ENCODE data around the gene RALGAPB. TPM values are rescaled to one million over a fixed set of nuclear protein-coding genes. Genes with fewer than 3 reads are reported as not detected.

The RALGAPB gene
- total RNA-seq, 1 experiment from 2014 or later, result 24.0 TPM

DNA sequence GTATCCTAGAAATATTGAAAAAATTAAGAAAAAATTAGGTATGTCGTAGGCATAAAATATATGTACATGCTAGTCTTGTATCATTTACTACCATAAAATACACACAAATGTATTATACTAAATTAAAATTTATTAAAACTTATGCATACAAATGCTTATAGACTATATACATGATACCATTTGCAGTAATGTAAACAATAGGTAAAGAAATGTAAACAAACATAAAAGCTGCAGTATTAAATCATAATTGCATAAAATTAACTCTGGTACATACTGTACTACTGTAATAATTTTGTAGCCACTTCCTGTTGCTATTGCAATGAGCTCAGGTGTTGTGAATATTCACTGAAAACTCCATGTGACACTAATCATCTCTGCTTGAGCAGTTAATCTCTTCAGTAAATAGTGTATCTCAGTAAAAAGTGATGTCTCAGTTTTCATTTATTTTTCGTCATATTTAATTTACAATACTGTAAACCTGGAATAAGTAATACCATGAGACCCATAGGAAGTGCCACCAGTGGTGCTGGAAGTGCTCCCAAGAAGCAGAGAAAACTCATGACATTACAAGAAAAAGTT is 29.3 kb downstream of the RALGAPB start:
- Histone ChIP-seq H4K20me1 (ENCODE audit: insufficient read depth) (no peaks in the 10 kb centered on the region; the same call in 1 of the 2 replicates), H3K9me3 (ENCODE audit: control insufficient read depth in 1 of 2, insufficient read depth in 1 of 2, low read depth in 1 of 2, low read length in 2 of 2) (no peaks in the 10 kb centered on the region), H3K9me2 (ENCODE audit: insufficient read depth) (no peaks in the 10 kb centered on the region), H3K4me1 (ENCODE audit: control insufficient read depth in 1 of 2, insufficient read depth in 2 of 2, low read length in 2 of 2) (no peaks in the 10 kb centered on the region), H3K27me3 (ENCODE audit: insufficient read depth, low read length) (no peaks in the 10 kb centered on the region), H3K79me2 (ENCODE audit: insufficient read depth, low read length) (no peaks in the 10 kb centered on the region), H2AFZ (ENCODE audit: low read depth, low read length, poor library complexity, severe bottlenecking) (no peak overlapping the region), H3K27ac (ENCODE audit: low read depth, low read length) (no peak overlapping the region), H3K9ac (ENCODE audit: low read length) (no peak overlapping the region), H3K36me3 (ENCODE audit: control insufficient read depth in 1 of 2, insufficient read depth in 2 of 2, low read length in 2 of 2) (peaks cover 13 to 36% of the 10 kb centered on the region in 2 experiments; a peak in 3 of 4 replicates), H3K4me3 (replicated peaks in 1 of 2; ENCODE audit: low read depth in 1 of 2, low read length in 2 of 2) (no peak overlapping the region), H3K4me2 (ENCODE audit: low read length) (no peak overlapping the region)
- POLR2A ChIA-PET, result no interaction called here
- RAD21 ChIA-PET (ENCODE audit: low non-redundant PET in 1 of 2, low total read pairs in 2 of 2, uncharacterized antibody in 2 of 2, unreplicated experiment in 2 of 2), result no interaction called here
- intact Hi-C loops (cut with micrococcal nuclease), result no loop called here
- no peak for DNase-seq (ENCODE audit: low read depth, low spot score)
- CTCF ChIA-PET, result no interaction called here
- TF ChIP-seq, protein P1, sequence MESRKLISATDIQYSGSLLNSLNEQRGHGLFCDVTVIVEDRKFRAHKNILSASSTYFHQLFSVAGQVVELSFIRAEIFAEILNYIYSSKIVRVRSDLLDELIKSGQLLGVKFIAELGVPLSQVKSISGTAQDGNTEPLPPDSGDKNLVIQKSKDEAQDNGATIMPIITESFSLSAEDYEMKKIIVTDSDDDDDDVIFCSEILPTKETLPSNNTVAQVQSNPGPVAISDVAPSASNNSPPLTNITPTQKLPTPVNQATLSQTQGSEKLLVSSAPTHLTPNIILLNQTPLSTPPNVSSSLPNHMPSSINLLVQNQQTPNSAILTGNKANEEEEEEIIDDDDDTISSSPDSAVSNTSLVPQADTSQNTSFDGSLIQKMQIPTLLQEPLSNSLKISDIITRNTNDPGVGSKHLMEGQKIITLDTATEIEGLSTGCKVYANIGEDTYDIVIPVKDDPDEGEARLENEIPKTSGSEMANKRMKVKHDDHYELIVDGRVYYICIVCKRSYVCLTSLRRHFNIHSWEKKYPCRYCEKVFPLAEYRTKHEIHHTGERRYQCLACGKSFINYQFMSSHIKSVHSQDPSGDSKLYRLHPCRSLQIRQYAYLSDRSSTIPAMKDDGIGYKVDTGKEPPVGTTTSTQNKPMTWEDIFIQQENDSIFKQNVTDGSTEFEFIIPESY (IDR thresholded peaks at IDR 0.05; ENCODE audit: extremely low read depth, insufficient replicate concordance, low read length), result no peak
- TF ChIP-seq, protein P2, sequence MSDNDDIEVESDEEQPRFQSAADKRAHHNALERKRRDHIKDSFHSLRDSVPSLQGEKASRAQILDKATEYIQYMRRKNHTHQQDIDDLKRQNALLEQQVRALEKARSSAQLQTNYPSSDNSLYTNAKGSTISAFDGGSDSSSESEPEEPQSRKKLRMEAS (IDR thresholded peaks at IDR 0.05), result no peak
- TF ChIP-seq, protein P3, sequence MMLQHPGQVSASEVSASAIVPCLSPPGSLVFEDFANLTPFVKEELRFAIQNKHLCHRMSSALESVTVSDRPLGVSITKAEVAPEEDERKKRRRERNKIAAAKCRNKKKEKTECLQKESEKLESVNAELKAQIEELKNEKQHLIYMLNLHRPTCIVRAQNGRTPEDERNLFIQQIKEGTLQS (IDR thresholded peaks at IDR 0.05), result no peak
- TF ChIP-seq CBX3 (IDR thresholded peaks at IDR 0.05; ENCODE audit: low read depth), result no peak
- no TSS peak for BruUV-seq (replicated peaks)
- no peak for ATAC-seq

DNA sequence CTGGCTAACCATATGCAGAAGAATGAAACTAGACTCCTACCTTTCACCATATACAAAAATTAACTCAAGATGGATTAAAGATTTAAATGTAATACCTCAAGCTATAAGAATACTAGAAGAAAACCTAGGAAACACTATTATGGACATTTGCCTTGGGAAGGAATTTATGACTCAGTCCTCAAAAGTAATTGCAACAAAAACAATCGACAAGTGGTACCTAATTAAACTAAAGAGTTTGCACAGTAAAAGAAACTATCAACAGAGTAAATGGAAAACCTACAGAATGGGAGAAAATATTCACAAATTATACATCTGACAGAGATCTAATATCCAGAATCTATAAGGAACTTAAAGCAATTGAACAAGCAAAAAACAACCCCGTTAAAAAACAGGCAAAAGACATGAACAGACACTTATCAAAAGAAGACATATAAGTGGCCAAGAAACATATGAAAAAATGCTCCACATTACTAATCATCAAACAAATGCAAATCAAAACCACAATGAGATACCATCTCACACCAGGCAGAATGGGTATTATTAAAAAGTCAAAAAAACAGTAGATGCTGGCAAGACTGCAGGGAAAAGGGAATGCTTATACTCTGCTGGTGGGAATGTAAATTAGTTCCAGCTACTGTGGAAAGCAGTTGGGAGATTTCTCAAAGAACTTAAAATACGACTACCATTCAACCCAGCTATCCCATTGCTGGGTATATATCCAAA is 31.9 kb downstream of the RALGAPB start:
- H3K27me3 ChIP-seq (ENCODE audit: insufficient read depth, low read length), result no peaks in the 10 kb centered on the region
- H4K20me1 ChIP-seq (ENCODE audit: insufficient read depth), result no peaks in the 10 kb centered on the region; the same call in 1 of the 2 replicates
- no peak overlapping the region for H3K27ac ChIP-seq (ENCODE audit: low read depth, low read length)
- BruUV-seq (replicated peaks), result no TSS peak
- no peak overlapping the region for H3K4me2 ChIP-seq (ENCODE audit: low read length)
- no peak overlapping the region for H2AFZ ChIP-seq (ENCODE audit: low read depth, low read length, poor library complexity, severe bottlenecking)
- ChIA-PET CTCF (no interaction called here), RAD21 (ENCODE audit: low non-redundant PET in 1 of 2, low total read pairs in 2 of 2, uncharacterized antibody in 2 of 2, unreplicated experiment in 2 of 2) (no interaction called here), POLR2A (no interaction called here)
- H3K36me3 ChIP-seq (ENCODE audit: control insufficient read depth in 1 of 2, insufficient read depth in 2 of 2, low read length in 2 of 2), result peaks cover 10 to 25% of the 10 kb centered on the region in 2 experiments; a peak in 3 of 4 replicates
- DNase-seq (ENCODE audit: low read depth, low spot score) (no peak), ATAC-seq (no peak)
- no peaks in the 10 kb centered on the region for H3K9me3 ChIP-seq (ENCODE audit: control insufficient read depth in 1 of 2, insufficient read depth in 1 of 2, low read depth in 1 of 2, low read length in 2 of 2)
- no peaks in the 10 kb centered on the region for H3K9me2 ChIP-seq (ENCODE audit: insufficient read depth)
- no peaks in the 10 kb centered on the region for H3K4me1 ChIP-seq (ENCODE audit: control insufficient read depth in 1 of 2, insufficient read depth in 2 of 2, low read length in 2 of 2)
- intact Hi-C loops (cut with micrococcal nuclease), result no loop called here
- H3K9ac ChIP-seq (ENCODE audit: low read length), result no peak overlapping the region
- H3K79me2 ChIP-seq (ENCODE audit: insufficient read depth, low read length), result no peaks in the 10 kb centered on the region
- H3K4me3 ChIP-seq (replicated peaks in 1 of 2; ENCODE audit: low read depth in 1 of 2, low read length in 2 of 2), result no peak overlapping the region
- TF ChIP-seq ZNF274 (IDR thresholded peaks at IDR 0.05; ENCODE audit: low read depth, low read length), result no peak
- no peak for TF ChIP-seq POLR2AphosphoS5 (IDR thresholded peaks at IDR 0.05; ENCODE audit: low read depth, low read length)
- no peak for TF ChIP-seq JUND (IDR thresholded peaks at IDR 0.05)
- TF ChIP-seq RAD21 (IDR thresholded peaks at IDR 0.05; ENCODE audit: low read depth), result no peak
- TF ChIP-seq, protein P4, sequence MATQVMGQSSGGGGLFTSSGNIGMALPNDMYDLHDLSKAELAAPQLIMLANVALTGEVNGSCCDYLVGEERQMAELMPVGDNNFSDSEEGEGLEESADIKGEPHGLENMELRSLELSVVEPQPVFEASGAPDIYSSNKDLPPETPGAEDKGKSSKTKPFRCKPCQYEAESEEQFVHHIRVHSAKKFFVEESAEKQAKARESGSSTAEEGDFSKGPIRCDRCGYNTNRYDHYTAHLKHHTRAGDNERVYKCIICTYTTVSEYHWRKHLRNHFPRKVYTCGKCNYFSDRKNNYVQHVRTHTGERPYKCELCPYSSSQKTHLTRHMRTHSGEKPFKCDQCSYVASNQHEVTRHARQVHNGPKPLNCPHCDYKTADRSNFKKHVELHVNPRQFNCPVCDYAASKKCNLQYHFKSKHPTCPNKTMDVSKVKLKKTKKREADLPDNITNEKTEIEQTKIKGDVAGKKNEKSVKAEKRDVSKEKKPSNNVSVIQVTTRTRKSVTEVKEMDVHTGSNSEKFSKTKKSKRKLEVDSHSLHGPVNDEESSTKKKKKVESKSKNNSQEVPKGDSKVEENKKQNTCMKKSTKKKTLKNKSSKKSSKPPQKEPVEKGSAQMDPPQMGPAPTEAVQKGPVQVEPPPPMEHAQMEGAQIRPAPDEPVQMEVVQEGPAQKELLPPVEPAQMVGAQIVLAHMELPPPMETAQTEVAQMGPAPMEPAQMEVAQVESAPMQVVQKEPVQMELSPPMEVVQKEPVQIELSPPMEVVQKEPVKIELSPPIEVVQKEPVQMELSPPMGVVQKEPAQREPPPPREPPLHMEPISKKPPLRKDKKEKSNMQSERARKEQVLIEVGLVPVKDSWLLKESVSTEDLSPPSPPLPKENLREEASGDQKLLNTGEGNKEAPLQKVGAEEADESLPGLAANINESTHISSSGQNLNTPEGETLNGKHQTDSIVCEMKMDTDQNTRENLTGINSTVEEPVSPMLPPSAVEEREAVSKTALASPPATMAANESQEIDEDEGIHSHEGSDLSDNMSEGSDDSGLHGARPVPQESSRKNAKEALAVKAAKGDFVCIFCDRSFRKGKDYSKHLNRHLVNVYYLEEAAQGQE (IDR thresholded peaks at IDR 0.05; ENCODE audit: low read depth), result no peak
- no peak for TF ChIP-seq ELF1 (IDR thresholded peaks at IDR 0.05; ENCODE audit: borderline replicate concordance, low read depth)
- TF ChIP-seq EZH2 (IDR thresholded peaks at IDR 0.05), result no peak
- no peak for TF ChIP-seq POLR2A (IDR thresholded peaks at IDR 0.05; ENCODE audit: borderline replicate concordance, extremely low read depth, insufficient read depth, insufficient read length)
- TF ChIP-seq FOSL1 (IDR thresholded peaks at IDR 0.05; ENCODE audit: low read depth), result no peak
- TF ChIP-seq YY1 (IDR thresholded peaks at IDR 0.05; ENCODE audit: extremely low read depth, insufficient replicate concordance, low read depth, low read length), result no peak
- no peak for TF ChIP-seq CBX3 (IDR thresholded peaks at IDR 0.05; ENCODE audit: low read depth)

All from HCT116 (cell line).